H9 (cell line): ENCODE results near the gene IL10. TPM values are rescaled to one million over a fixed set of nuclear protein-coding genes. Genes with fewer than 3 reads are reported as not detected.

Source experiments
- DNase-seq: peaks from one replicate; pipeline ENCODE4 v3.0.0-alpha.2; 2017
- H2AFZ ChIP-seq: one replicate; pipeline ENCODE4 v1.6.1; 2013; ENCODE audit warnings: mild to moderate bottlenecking, low read length, control low read depth, moderate library complexity
- H2AK5ac ChIP-seq: 2 replicates; pipeline ENCODE4 v1.6.1; 2013; ENCODE audit warnings: low read length, control low read depth, mixed read lengths; ENCODE audit not compliant: insufficient read length
- H2BK120ac ChIP-seq: one replicate; pipeline ENCODE4 v1.6.1; 2013; ENCODE audit warnings: low read depth, mild to moderate bottlenecking, low read length, control low read depth, inconsistent platforms; ENCODE audit not compliant: poor library complexity, severe bottlenecking
- H2BK12ac ChIP-seq: 2 replicates; pipeline ENCODE4 v1.6.1; 2013; ENCODE audit warnings: low read length, control low read depth, mixed read lengths, low read depth; ENCODE audit not compliant: insufficient read length
- H2BK15ac ChIP-seq: 2 replicates; pipeline ENCODE4 v1.6.1; 2013; ENCODE audit warnings: low read depth, low read length, control low read depth
- H2BK20ac ChIP-seq: one replicate; pipeline ENCODE4 v1.6.1; 2013; ENCODE audit warnings: low read depth, mild to moderate bottlenecking, low read length, control low read depth, inconsistent platforms; ENCODE audit not compliant: poor library complexity, severe bottlenecking
- H2BK5ac ChIP-seq: 2 replicates; pipeline ENCODE4 v1.6.1; 2013; ENCODE audit warnings: low read length, control low read depth, mixed read lengths; ENCODE audit not compliant: insufficient read length
- H3K14ac ChIP-seq: 2 replicates; pipeline ENCODE4 v1.6.1; 2013; ENCODE audit warnings: low read length, control low read depth; ENCODE audit not compliant: insufficient read depth
- H3K18ac ChIP-seq: 2 replicates; pipeline ENCODE4 v1.6.1; 2013; ENCODE audit warnings: low read depth, mild to moderate bottlenecking, mixed read lengths, low read length, control low read depth; ENCODE audit not compliant: insufficient read length
- H3K23ac ChIP-seq: 2 replicates; pipeline ENCODE4 v1.6.1; 2013; ENCODE audit warnings: low read length, control low read depth, mixed read lengths, low read depth; ENCODE audit not compliant: insufficient read length
- H3K23me2 ChIP-seq: 2 replicates; pipeline ENCODE4 v1.6.1; 2013; ENCODE audit warnings: low read depth, mild to moderate bottlenecking, mixed read lengths, low read length, control low read depth; ENCODE audit not compliant: insufficient read length, poor library complexity, severe bottlenecking
- H3K27ac ChIP-seq: 2 replicates; pipeline ENCODE4 v1.5.1; 2013; ENCODE audit warnings: low read length, control low read depth, mixed read lengths, low read depth; ENCODE audit not compliant: insufficient read length
- H3K27me3 ChIP-seq: 2 replicates; pipeline ENCODE4 v1.6.1; 2013; ENCODE audit warnings: low read length, control low read depth, inconsistent platforms; ENCODE audit not compliant: insufficient read depth
- H3K4ac ChIP-seq: 2 replicates; pipeline ENCODE4 v1.6.1; 2013; ENCODE audit warnings: low read depth, mild to moderate bottlenecking, control low read depth, inconsistent platforms, low read length, moderate library complexity
- H3K4me1 ChIP-seq: 2 replicates; pipeline ENCODE4 v1.6.1; 2013; ENCODE audit warnings: low read length, control low read depth, inconsistent platforms; ENCODE audit not compliant: insufficient read depth
- H3K4me2 ChIP-seq: 2 replicates; pipeline ENCODE4 v1.6.1; 2013; ENCODE audit warnings: low read length, control low read depth, mixed read lengths; ENCODE audit not compliant: insufficient read length, insufficient read depth
- H3K56ac ChIP-seq: 2 replicates; pipeline ENCODE4 v1.6.1; 2013; ENCODE audit warnings: low read depth, mild to moderate bottlenecking, mixed read lengths, low read length, control low read depth; ENCODE audit not compliant: insufficient read length
- H3K79me1 ChIP-seq: 2 replicates; pipeline ENCODE4 v1.6.1; 2013; ENCODE audit warnings: low read depth, mild to moderate bottlenecking, moderate library complexity, low read length, control low read depth, inconsistent platforms; ENCODE audit not compliant: insufficient read depth, poor library complexity, severe bottlenecking
- H3K79me2 ChIP-seq: 2 replicates; pipeline ENCODE4 v1.6.1; 2013; ENCODE audit warnings: low read length, control low read depth, inconsistent platforms; ENCODE audit not compliant: insufficient read depth
- H3K9ac ChIP-seq: 2 replicates; pipeline ENCODE4 v1.6.1; 2013; ENCODE audit warnings: low read length, control low read depth, mixed read lengths; ENCODE audit not compliant: insufficient read length; ENCODE audit errors: extremely low read depth
- H3K9me3 ChIP-seq: one replicate; pipeline ENCODE4 v1.6.1; 2013; ENCODE audit warnings: low read depth, low read length, inconsistent platforms; ENCODE audit not compliant: control insufficient read depth
- H3T11ph ChIP-seq: one replicate; pipeline ENCODE4 v1.6.1; 2013; ENCODE audit warnings: mild to moderate bottlenecking, low read length, control low read depth, inconsistent platforms
- H4K20me1 ChIP-seq: one replicate; pipeline ENCODE4 v1.6.1; 2013; ENCODE audit not compliant: control insufficient read depth, insufficient read length, insufficient read depth
- H4K5ac ChIP-seq: 2 replicates; pipeline ENCODE4 v1.6.1; 2013; ENCODE audit warnings: low read depth, mild to moderate bottlenecking, mixed read lengths, low read length, control low read depth; ENCODE audit not compliant: insufficient read length
- H4K8ac ChIP-seq: replicated peaks from 2 replicates; pipeline ENCODE4 v1.6.1; 2013; ENCODE audit warnings: low read length, control low read depth, mixed read lengths, low read depth; ENCODE audit not compliant: insufficient read length
- H4K91ac ChIP-seq: 2 replicates; pipeline ENCODE4 v1.6.1; 2013; ENCODE audit warnings: low read depth, mild to moderate bottlenecking, moderate library complexity, mixed read lengths, low read length, control low read depth; ENCODE audit not compliant: insufficient read length
- H3K27ac Mint-ChIP-seq, 3 experiments: 2 replicates in 2 of 3; 3 replicates in 1 of 3; pipeline ENCODE4 v1.8.0; 2020 to 2021; ENCODE audit warnings: mixed read lengths in 3 of 3, mild to moderate bottlenecking in 1 of 3, moderate library complexity in 1 of 3
- H3K27me3 Mint-ChIP-seq: 2 replicates; pipeline ENCODE4 v1.8.0; 2021; ENCODE audit warnings: low read depth, mild to moderate bottlenecking, moderate library complexity, mixed read lengths
- H3K36me3 Mint-ChIP-seq, 3 experiments: 2 replicates in 2 of 3; 3 replicates in 1 of 3; pipeline ENCODE4 v1.8.0; 2020 to 2021; ENCODE audit warnings: low read depth in 3 of 3, mixed read lengths in 3 of 3; ENCODE audit not compliant: insufficient read depth in 1 of 3
- H3K4me1 Mint-ChIP-seq, 2 experiments: 2 replicates each; pipeline ENCODE4 v1.8.0; 2020; ENCODE audit warnings: mixed read lengths in 2 of 2
- H3K4me3 Mint-ChIP-seq, 2 experiments: 2 replicates in 1 of 2; 3 replicates in 1 of 2; pipeline ENCODE4 v1.8.0; 2020 to 2021; ENCODE audit warnings: mild to moderate bottlenecking in 2 of 2, mixed read lengths in 2 of 2, moderate library complexity in 1 of 2
- H3K9me3 Mint-ChIP-seq, 2 experiments: 2 replicates in 1 of 2; 3 replicates in 1 of 2; pipeline ENCODE4 v1.8.0; 2020; ENCODE audit warnings: mild to moderate bottlenecking in 2 of 2, mixed read lengths in 2 of 2, moderate library complexity in 1 of 2
- CTCF ChIP-seq: fragments of 200-600 bp; sonication (generic); conservative IDR thresholded peaks from 3 replicates; pipeline ENCODE4 v1.8.0; 2021; ENCODE audit warnings: antibody characterized with exemption, mild to moderate bottlenecking
- WGBS: extraction: QIAGEN DNeasy Blood & Tissue Kit; methylation state at CpG from one replicate; pipeline ENCODE4 v1.1.7; 2013; ENCODE audit warnings: missing lambda C conversion rate, low lambda C conversion rate, mixed read lengths; ENCODE audit not compliant: insufficient read length; ENCODE audit errors: extremely low coverage; 5-methylcytosine and 5-hydroxymethylcytosine counted together
- total RNA-seq: library from RNA; stranded (reverse); gene quantifications from 2 replicates; pipeline ENCODE4 v1.2.1, GENCODE V29; 2021

The IL10 gene
- total RNA-seq, 1 experiment from 2014 or later: not detected

GRCh38 chr1:206790502-206791250 is 18.4 kb upstream of the IL10 start:
- H2BK5ac ChIP-seq: no peak overlapping the region
- H3K27ac ChIP-seq: no peak overlapping the region
- no peak overlapping the region for H3K18ac ChIP-seq
- Mint-ChIP-seq H3K4me3 (no peak overlapping the region), H3K9me3 (no peaks in the 10 kb centered on the region; a peak in 1 of 5 replicates), H3K36me3 (no peaks in the 10 kb centered on the region), H3K27ac (no peak overlapping the region), H3K27me3 (peaks cover 27% of the 10 kb centered on the region), H3K4me1 (peaks cover 10 to 11% of the 10 kb centered on the region in 2 experiments)
- H2BK120ac ChIP-seq: no peak overlapping the region
- H4K8ac ChIP-seq: no peak overlapping the region
- TF ChIP-seq CTCF: no peak
- H3K79me2 ChIP-seq: no peaks in the 10 kb centered on the region
- H4K91ac ChIP-seq: no peak overlapping the region
- no peak overlapping the region for H2BK20ac ChIP-seq
- no peak overlapping the region for H3K9ac ChIP-seq
- no peak overlapping the region for H2AK5ac ChIP-seq
- H4K20me1 ChIP-seq: no peaks in the 10 kb centered on the region
- no peaks in the 10 kb centered on the region for H3K27me3 ChIP-seq
- no peak overlapping the region for H3K4ac ChIP-seq
- H3K79me1 ChIP-seq: no peaks in the 10 kb centered on the region
- H3K4me1 ChIP-seq: no peaks in the 10 kb centered on the region
- H3K56ac ChIP-seq: no peak overlapping the region
- no peaks in the 10 kb centered on the region for H3K23me2 ChIP-seq
- H2BK12ac ChIP-seq: no peak overlapping the region
- H3K9me3 ChIP-seq: no peaks in the 10 kb centered on the region
- H4K5ac ChIP-seq: no peak overlapping the region
- no peak overlapping the region for H2BK15ac ChIP-seq
- no peak overlapping the region for H3K4me2 ChIP-seq
- no peak for DNase-seq
- no peak overlapping the region for H3T11ph ChIP-seq
- no peak overlapping the region for H3K14ac ChIP-seq
- no CpG with 5 or more reads among the region's 11 CpGs for WGBS
- H2AFZ ChIP-seq: no peak overlapping the region
- H3K23ac ChIP-seq: no peak overlapping the region
